OCI-LY3 (cell line): ENCODE results near the gene RPL13.

Experiments
- EZH2phosphoT487 ChIP-seq: fragments of 200-600 bp; shearing (Covaris generic); IDR thresholded peaks from 2 replicates; pipeline ENCODE4 v1.6.1; 2018; ENCODE audit warnings: antibody characterized with exemption, mixed run types, low read depth
- TF ChIP-seq, protein P1 (sequence below): fragments of 200-600, 300-600 bp; sonication (generic); IDR thresholded peaks from 2 replicates; pipeline ENCODE4 v1.5.1; 2014; ENCODE audit warnings: antibody characterized with exemption, low read length, low read depth

- TF ChIP-seq, protein P1, sequence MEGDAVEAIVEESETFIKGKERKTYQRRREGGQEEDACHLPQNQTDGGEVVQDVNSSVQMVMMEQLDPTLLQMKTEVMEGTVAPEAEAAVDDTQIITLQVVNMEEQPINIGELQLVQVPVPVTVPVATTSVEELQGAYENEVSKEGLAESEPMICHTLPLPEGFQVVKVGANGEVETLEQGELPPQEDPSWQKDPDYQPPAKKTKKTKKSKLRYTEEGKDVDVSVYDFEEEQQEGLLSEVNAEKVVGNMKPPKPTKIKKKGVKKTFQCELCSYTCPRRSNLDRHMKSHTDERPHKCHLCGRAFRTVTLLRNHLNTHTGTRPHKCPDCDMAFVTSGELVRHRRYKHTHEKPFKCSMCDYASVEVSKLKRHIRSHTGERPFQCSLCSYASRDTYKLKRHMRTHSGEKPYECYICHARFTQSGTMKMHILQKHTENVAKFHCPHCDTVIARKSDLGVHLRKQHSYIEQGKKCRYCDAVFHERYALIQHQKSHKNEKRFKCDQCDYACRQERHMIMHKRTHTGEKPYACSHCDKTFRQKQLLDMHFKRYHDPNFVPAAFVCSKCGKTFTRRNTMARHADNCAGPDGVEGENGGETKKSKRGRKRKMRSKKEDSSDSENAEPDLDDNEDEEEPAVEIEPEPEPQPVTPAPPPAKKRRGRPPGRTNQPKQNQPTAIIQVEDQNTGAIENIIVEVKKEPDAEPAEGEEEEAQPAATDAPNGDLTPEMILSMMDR: no peak
- no peak for TF ChIP-seq EZH2phosphoT487
These were observed 12.6 kb upstream of the RPL13 start for GRCh38 chr16:89547860-89548259.
